K562 (cell line): ENCODE measurements around the gene ECPAS. TPM values are rescaled to one million over a fixed set of nuclear protein-coding genes. Genes with fewer than 3 reads are reported as not detected.

Experiments
- ATAC-seq: fragments of 200-7000 bp; cut with Tn5 transposase; 3 replicates; pipeline ENCODE4 v1.9.1; 2020; ENCODE audit warnings: moderate library complexity
- BruUV-seq: library from RNA; stranded (reverse); fragments of 400-500 nt; replicated peaks from 2 replicates; lab custom pipeline; 2021; lab: Mats Ljungman, UMichigan
- CTCF ChIA-PET: fragments of 300-600 bp; formaldehyde crosslinking; extraction: SDS; loops from one replicate; lab custom pipeline; 2021; ENCODE audit warnings: low intra/inter-chr PET ratio; lab: Yijun Ruan, JAX
- POLR2A ChIA-PET: fragments of 300-600, 350-650 bp; sonication (Branson Sonifier 250); formaldehyde crosslinking; extraction: SDS; loops from one replicate; lab custom pipeline; 2021; ENCODE audit warnings: antibody characterized with exemption, inconsistent platforms; lab: Yijun Ruan, JAX
- DNase-seq, 4 experiments: peaks; one replicate each; pipeline versions ENCODE4 v3.0.0 to v3.0.0-alpha.2; 2011 to 2018; ENCODE audit warnings: low spot score in 3 of 4, mixed read lengths in 3 of 4; ENCODE audit errors: extremely low read depth in 1 of 4
- FAIRE-seq: peaks from 2 replicates; lab custom pipeline; 2011; peaks lifted over from hg19 to GRCh38; lab: Jason Lieb, UNC
- H2AFZ ChIP-seq: 2 replicates; pipeline ENCODE4 v1.6.0; 2011; ENCODE audit warnings: low read depth, low read length, control low read depth, inconsistent platforms
- H3K27ac ChIP-seq: fragments of 200-600 bp; 3 replicates; pipeline ENCODE4 v1.8.0; 2011; ENCODE audit warnings: low read depth, mild to moderate bottlenecking, control low read depth, inconsistent platforms, low read length, moderate library complexity, mixed read lengths; ENCODE audit errors: extremely low read depth
- H3K27me3 ChIP-seq, 2 experiments: fragments of 300-600 bp in 1 of 2; 2 replicates in 1 of 2; 3 replicates in 1 of 2; pipeline versions ENCODE4 v1.6.0 to v1.8.0; 2011; ENCODE audit warnings: inconsistent platforms in 2 of 2, low read length in 2 of 2, mild to moderate bottlenecking in 1 of 2, mixed read lengths in 1 of 2, moderate library complexity in 1 of 2; ENCODE audit not compliant: control insufficient read depth in 2 of 2, insufficient read depth in 2 of 2
- H3K36me3 ChIP-seq: fragments of 300-600 bp; 3 replicates; pipeline ENCODE4 v1.8.0; 2011; ENCODE audit warnings: mild to moderate bottlenecking, low read length, inconsistent platforms; ENCODE audit not compliant: control insufficient read depth, insufficient read depth
- H3K4me1 ChIP-seq, 2 experiments: fragments of 200-600 bp in 1 of 2; replicated peaks in 1 of 2; 2 replicates in 1 of 2; 3 replicates in 1 of 2; pipeline versions ENCODE4 v1.5.1 to v1.8.0; 2011; ENCODE audit warnings: inconsistent platforms in 2 of 2, low read length in 2 of 2, mild to moderate bottlenecking in 1 of 2, mixed read lengths in 1 of 2, moderate library complexity in 1 of 2; ENCODE audit not compliant: control insufficient read depth in 2 of 2, insufficient read depth in 2 of 2
- H3K4me2 ChIP-seq: 2 replicates; pipeline ENCODE4 v1.6.1; 2011; ENCODE audit warnings: low read length, control low read depth, inconsistent platforms, mixed read lengths; ENCODE audit not compliant: insufficient read depth
- H3K4me3 ChIP-seq: fragments of 200-600 bp; sonication (generic), shearing (Covaris generic); 2 replicates; pipeline ENCODE4 v1.5.1; 2016; ENCODE audit warnings: control low read depth, inconsistent platforms
- H3K79me2 ChIP-seq: fragments of 200-600 bp; 3 replicates; pipeline ENCODE4 v1.8.0; 2011; ENCODE audit warnings: low read length, inconsistent platforms; ENCODE audit not compliant: control insufficient read depth, insufficient read depth
- H3K9ac ChIP-seq, 2 experiments: 2 replicates each; pipeline versions ENCODE4 v1.6.0 to v1.6.1; 2011; ENCODE audit warnings: low read depth in 2 of 2, low read length in 2 of 2, control low read depth in 1 of 2, inconsistent platforms in 1 of 2, mild to moderate bottlenecking in 1 of 2, mixed read lengths in 1 of 2; ENCODE audit not compliant: insufficient read depth in 1 of 2
- H3K9me1 ChIP-seq: one replicate; pipeline ENCODE4 v1.6.0; 2011; ENCODE audit warnings: inconsistent platforms, mild to moderate bottlenecking, low read length, moderate library complexity; ENCODE audit not compliant: control insufficient read depth, insufficient read depth
- H3K9me3 ChIP-seq: replicated peaks from 2 replicates; pipeline ENCODE4 v1.5.1; 2011; ENCODE audit warnings: low read depth, low read length, inconsistent platforms; ENCODE audit not compliant: control insufficient read depth, insufficient read depth
- H4K20me1 ChIP-seq: replicated peaks from 2 replicates; pipeline ENCODE4 v1.6.1; 2011; ENCODE audit warnings: low read length, inconsistent platforms, mixed read lengths; ENCODE audit not compliant: control insufficient read depth, insufficient read depth
- ETV5 ChIP-seq: sonication (generic); formaldehyde crosslinking; IDR thresholded peaks from 2 replicates; pipeline ENCODE4 v1.4.0; 2020; ENCODE audit warnings: low read depth, mild to moderate bottlenecking, missing genetic modification reagents
- MED1 ChIP-seq: sonication (generic); formaldehyde crosslinking; IDR thresholded peaks from 2 replicates; pipeline ENCODE4 v1.8.1; 2023; ENCODE audit warnings: missing genetic modification reagents, borderline replicate concordance
- RFX7 ChIP-seq: fragments of 250-450 bp; sonication (Bioruptor Pico); IDR thresholded peaks from 2 replicates; pipeline ENCODE4 v1.5.1; 2021; ENCODE audit warnings: mild to moderate bottlenecking
- SETDB1 ChIP-seq: IDR thresholded peaks from one replicate; pipeline ENCODE4 v1.6.1; 2012; ENCODE audit warnings: low read length, control low read depth, inconsistent platforms
- TRIM24 ChIP-seq, 2 experiments: fragments of 450-650 bp; IDR thresholded peaks; 2 replicates each; pipeline ENCODE4 v1.6.1; 2016
- TRIM28 ChIP-seq: fragments of 450-650 bp; IDR thresholded peaks from 2 replicates; pipeline ENCODE4 v1.6.1; 2017
- XRCC4 ChIP-seq: IDR thresholded peaks from one replicate; pipeline ENCODE4 v1.6.1; 2011; ENCODE audit not compliant: insufficient read depth, insufficient read length; ENCODE audit errors: extremely low read depth
- ZFP36 ChIP-seq: fragments of 150-350 bp; IDR thresholded peaks from 2 replicates; pipeline ENCODE4 v1.6.1; 2018; ENCODE audit warnings: low read length, low read depth; ENCODE audit not compliant: partially characterized antibody
- ZNF3 ChIP-seq: fragments of 250-450 bp; sonication (Bioruptor Pico); IDR thresholded peaks from 2 replicates; pipeline ENCODE4 v1.5.0; 2021; ENCODE audit warnings: mild to moderate bottlenecking, moderate library complexity
- ZNF586 ChIP-seq: fragments of 450-650 bp; formaldehyde crosslinking; conservative IDR thresholded peaks from 2 replicates; pipeline ENCODE4 v1.4.0; 2020; ENCODE audit warnings: mild to moderate bottlenecking, moderate library complexity
- WGBS: fragments of 100-300 bp; shearing (Covaris generic); methylation state at CpG from one replicate; pipeline ENCODE4 v1.1.6; 2016; ENCODE audit warnings: low coverage, mixed read lengths; ENCODE audit not compliant: insufficient coverage; ENCODE audit errors: missing lambda C conversion rate; 5-methylcytosine and 5-hydroxymethylcytosine counted together
- in situ Hi-C: fragments of 300-500 bp; cut with MboI; formaldehyde crosslinking; loops from 4 replicates; pipeline ENCODE4 v1.15.0; 2018; ENCODE audit warnings: inconsistent platforms, mixed read lengths
- intact Hi-C: fragments of 100-400 bp; cut with micrococcal nuclease; formaldehyde crosslinking; loops from 2 replicates; pipeline ENCODE4 v1.14.2; 2022
- polyA plus RNA-seq, 8 experiments: library from polyadenylated mRNA; depleted of rRNA in 4 of 8; stranded (reverse) in 5 of 8; unstranded in 3 of 8; fragments of >200 nt; fragmentation: Nextera tagmentation in 2 of 8; fragmentation: Illumina TruSeq in 1 of 8; extraction: Ambion mirVana in 2 of 8; extraction: Trizol in 1 of 8; gene quantifications; 2 replicates each; pipeline versions ENCODE4 v1.2.1 to v1.2.3, GENCODE V29; 2011 to 2014; ENCODE audit warnings: inconsistent platforms in 1 of 8, missing spikeins in 1 of 8
- total RNA-seq, 7 experiments: library from RNA; depleted of rRNA in 6 of 7; stranded (reverse); fragments of >200 nt in 6 of 7; fragmentation: Illumina TruSeq in 2 of 7; extraction: Trizol in 2 of 7; gene quantifications; 2 replicates each; pipeline versions ENCODE4 v1.2.1 to v1.2.3, GENCODE V29; 2011 to 2021; ENCODE audit warnings: low replicate concordance in 1 of 7
- TF ChIP-seq, protein P1 (sequence below): fragments of 450-650 bp; IDR thresholded peaks from 2 replicates; pipeline ENCODE4 v1.6.1; 2016; ENCODE audit warnings: borderline replicate concordance
- TF ChIP-seq, protein P2 (sequence below): fragments of 250-450 bp; sonication (Bioruptor Pico); IDR thresholded peaks from 2 replicates; pipeline ENCODE4 v1.5.0; 2020; ENCODE audit warnings: mild to moderate bottlenecking
- TF ChIP-seq, protein P3 (sequence below), 2 experiments: fragments of 450-650 bp in 1 of 2; sonication (generic) in 1 of 2; formaldehyde crosslinking; conservative IDR thresholded peaks; 2 replicates each; pipeline versions ENCODE4 v1.4.0 to v1.8.1; 2020 to 2022; ENCODE audit warnings: mild to moderate bottlenecking in 1 of 2, missing genetic modification reagents in 1 of 2
- TF ChIP-seq, protein P4 (sequence below): fragments of 250-450 bp; sonication (Bioruptor Pico); IDR thresholded peaks from 2 replicates; pipeline ENCODE4 v1.5.0; 2022; ENCODE audit warnings: mild to moderate bottlenecking
- TF ChIP-seq, protein P5 (sequence below): sonication (generic); formaldehyde crosslinking; IDR thresholded peaks from 2 replicates; pipeline ENCODE4 v1.8.1; 2022; ENCODE audit warnings: missing genetic modification reagents
- TF ChIP-seq, protein P6 (sequence below): fragments of 250-450 bp; sonication (Bioruptor Pico); IDR thresholded peaks from 2 replicates; pipeline ENCODE4 v1.9.0; 2021; ENCODE audit warnings: mild to moderate bottlenecking

The ECPAS gene
- total and polyA plus RNA-seq, 9 of the 15 experiments (the other 6 are each of a cell fraction or from before 2014, with no cell fraction given), result 14.5 to 90.9 (median 75.7) TPM

DNA sequence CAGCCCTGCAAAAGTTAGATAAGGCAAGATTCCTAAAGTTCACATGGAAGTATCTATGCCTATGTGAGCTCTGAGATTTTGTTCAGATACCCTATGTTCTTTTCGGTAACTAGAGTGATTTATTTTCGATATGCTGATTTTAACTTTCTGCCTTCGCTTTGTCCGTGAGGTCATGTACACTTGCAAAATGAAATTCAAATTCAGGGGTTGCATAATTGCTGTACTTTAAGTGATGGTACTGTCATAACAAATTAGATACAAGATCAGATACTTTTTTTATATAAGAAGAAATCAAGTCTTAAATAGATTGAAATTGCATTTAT is 350 bp upstream of the ECPAS start:
- H3K4me2 ChIP-seq, result peak overlapping the region; percentile 82
- TSS peak; percentile 78 for BruUV-seq
- peaks cover 8% of the 10 kb centered on the region; the same call in 1 of the 3 replicates for H3K36me3 ChIP-seq
- in situ Hi-C loops, result no loop called here
- ChIA-PET POLR2A (interaction anchor here (0.5 to 0.9 kb wide), 2 partner anchors 25 to 43 kb away, joined by 3 read pairs; no protein-coding TSS in a partner anchor), CTCF (no interaction called here)
- H3K79me2 ChIP-seq, result peaks cover 47% of the 10 kb centered on the region
- ATAC-seq (no peak), DNase-seq (no peak), FAIRE-seq (peak; percentile 15)
- peak overlapping the region; percentile 90 to 91 for H3K9ac ChIP-seq
- intact Hi-C loops, result loop anchor here (5.0 to 10.0 kb wide), 2 partner anchors 43 to 150 kb away; partner anchors contain the start of genes DNAJC25 and ZNF483
- H4K20me1 ChIP-seq, result no peaks in the 10 kb centered on the region
- no peaks in the 10 kb centered on the region for H3K9me1 ChIP-seq
- H3K27ac ChIP-seq, result peak overlapping the region; percentile 97
- H3K9me3 ChIP-seq, result no peaks in the 10 kb centered on the region
- peak overlapping the region; percentile 91 for H2AFZ ChIP-seq
- WGBS, result 2% methylated on average over 4 of the region's 4 CpGs
- peaks cover 8 to 18% of the 10 kb centered on the region in 2 experiments; a peak in 3 of 5 replicates for H3K4me1 ChIP-seq
- no peaks in the 10 kb centered on the region for H3K27me3 ChIP-seq
- H3K4me3 ChIP-seq, result peak overlapping the region; percentile 94
- TF ChIP-seq, protein P1, sequence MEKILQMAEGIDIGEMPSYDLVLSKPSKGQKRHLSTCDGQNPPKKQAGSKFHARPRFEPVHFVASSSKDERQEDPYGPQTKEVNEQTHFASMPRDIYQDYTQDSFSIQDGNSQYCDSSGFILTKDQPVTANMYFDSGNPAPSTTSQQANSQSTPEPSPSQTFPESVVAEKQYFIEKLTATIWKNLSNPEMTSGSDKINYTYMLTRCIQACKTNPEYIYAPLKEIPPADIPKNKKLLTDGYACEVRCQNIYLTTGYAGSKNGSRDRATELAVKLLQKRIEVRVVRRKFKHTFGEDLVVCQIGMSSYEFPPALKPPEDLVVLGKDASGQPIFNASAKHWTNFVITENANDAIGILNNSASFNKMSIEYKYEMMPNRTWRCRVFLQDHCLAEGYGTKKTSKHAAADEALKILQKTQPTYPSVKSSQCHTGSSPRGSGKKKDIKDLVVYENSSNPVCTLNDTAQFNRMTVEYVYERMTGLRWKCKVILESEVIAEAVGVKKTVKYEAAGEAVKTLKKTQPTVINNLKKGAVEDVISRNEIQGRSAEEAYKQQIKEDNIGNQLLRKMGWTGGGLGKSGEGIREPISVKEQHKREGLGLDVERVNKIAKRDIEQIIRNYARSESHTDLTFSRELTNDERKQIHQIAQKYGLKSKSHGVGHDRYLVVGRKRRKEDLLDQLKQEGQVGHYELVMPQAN, result no peak
- TF ChIP-seq, protein P2, sequence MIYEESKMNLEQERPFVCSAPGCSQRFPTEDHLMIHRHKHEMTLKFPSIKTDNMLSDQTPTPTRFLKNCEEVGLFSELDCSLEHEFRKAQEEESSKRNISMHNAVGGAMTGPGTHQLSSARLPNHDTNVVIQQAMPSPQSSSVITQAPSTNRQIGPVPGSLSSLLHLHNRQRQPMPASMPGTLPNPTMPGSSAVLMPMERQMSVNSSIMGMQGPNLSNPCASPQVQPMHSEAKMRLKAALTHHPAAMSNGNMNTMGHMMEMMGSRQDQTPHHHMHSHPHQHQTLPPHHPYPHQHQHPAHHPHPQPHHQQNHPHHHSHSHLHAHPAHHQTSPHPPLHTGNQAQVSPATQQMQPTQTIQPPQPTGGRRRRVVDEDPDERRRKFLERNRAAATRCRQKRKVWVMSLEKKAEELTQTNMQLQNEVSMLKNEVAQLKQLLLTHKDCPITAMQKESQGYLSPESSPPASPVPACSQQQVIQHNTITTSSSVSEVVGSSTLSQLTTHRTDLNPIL (CRISPR knock-in tag), result no peak
- TF ChIP-seq ZFP36 (no peak), TRIM24 (IDR thresholded peaks at IDR 0.05) (no peak), ZNF586 (no peak), XRCC4 (no peak), ETV5 (CRISPR knock-in tag) (no peak), TRIM28 (no peak), ZNF3 (CRISPR knock-in tag) (no peak), MED1 (CRISPR knock-in tag) (no peak), SETDB1 (no peak), RFX7 (CRISPR knock-in tag) (no peak)
- TF ChIP-seq, protein P3, sequence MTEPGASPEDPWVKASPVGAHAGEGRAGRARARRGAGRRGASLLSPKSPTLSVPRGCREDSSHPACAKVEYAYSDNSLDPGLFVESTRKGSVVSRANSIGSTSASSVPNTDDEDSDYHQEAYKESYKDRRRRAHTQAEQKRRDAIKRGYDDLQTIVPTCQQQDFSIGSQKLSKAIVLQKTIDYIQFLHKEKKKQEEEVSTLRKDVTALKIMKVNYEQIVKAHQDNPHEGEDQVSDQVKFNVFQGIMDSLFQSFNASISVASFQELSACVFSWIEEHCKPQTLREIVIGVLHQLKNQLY (CRISPR knock-in tag; conservative IDR thresholded peaks at IDR 0.05), result no peak
- TF ChIP-seq, protein P4, sequence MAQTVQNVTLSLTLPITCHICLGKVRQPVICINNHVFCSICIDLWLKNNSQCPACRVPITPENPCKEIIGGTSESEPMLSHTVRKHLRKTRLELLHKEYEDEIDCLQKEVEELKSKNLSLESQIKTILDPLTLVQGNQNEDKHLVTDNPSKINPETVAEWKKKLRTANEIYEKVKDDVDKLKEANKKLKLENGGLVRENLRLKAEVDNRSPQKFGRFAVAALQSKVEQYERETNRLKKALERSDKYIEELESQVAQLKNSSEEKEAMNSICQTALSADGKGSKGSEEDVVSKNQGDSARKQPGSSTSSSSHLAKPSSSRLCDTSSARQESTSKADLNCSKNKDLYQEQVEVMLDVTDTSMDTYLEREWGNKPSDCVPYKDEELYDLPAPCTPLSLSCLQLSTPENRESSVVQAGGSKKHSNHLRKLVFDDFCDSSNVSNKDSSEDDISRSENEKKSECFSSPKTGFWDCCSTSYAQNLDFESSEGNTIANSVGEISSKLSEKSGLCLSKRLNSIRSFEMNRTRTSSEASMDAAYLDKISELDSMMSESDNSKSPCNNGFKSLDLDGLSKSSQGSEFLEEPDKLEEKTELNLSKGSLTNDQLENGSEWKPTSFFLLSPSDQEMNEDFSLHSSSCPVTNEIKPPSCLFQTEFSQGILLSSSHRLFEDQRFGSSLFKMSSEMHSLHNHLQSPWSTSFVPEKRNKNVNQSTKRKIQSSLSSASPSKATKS (CRISPR knock-in tag), result no peak
- TF ChIP-seq, protein P5, sequence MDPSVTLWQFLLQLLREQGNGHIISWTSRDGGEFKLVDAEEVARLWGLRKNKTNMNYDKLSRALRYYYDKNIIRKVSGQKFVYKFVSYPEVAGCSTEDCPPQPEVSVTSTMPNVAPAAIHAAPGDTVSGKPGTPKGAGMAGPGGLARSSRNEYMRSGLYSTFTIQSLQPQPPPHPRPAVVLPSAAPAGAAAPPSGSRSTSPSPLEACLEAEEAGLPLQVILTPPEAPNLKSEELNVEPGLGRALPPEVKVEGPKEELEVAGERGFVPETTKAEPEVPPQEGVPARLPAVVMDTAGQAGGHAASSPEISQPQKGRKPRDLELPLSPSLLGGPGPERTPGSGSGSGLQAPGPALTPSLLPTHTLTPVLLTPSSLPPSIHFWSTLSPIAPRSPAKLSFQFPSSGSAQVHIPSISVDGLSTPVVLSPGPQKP (CRISPR knock-in tag), result no peak
- TF ChIP-seq, protein P6, sequence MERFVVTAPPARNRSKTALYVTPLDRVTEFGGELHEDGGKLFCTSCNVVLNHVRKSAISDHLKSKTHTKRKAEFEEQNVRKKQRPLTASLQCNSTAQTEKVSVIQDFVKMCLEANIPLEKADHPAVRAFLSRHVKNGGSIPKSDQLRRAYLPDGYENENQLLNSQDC (CRISPR knock-in tag), result no peak
